Measurements from ENCODE around the gene RTL9. TPM values are rescaled to one million over a fixed set of nuclear protein-coding genes. Genes with fewer than 3 reads are reported as not detected.
"Not testable (repeated sequence)": the region's sequence is repeated elsewhere in the genome, so short reads cannot be mapped to it uniquely, and the experiment has no call there.

The RTL9 gene
- polyA plus RNA-seq, 1 of the 3 experiments (the other 2 are of a cell fraction), result 0.02 TPM

GRCh38 chrX:110403441-110404238 is 45.0 kb downstream of the RTL9 start:
- H4K20me1 ChIP-seq (ENCODE audit: insufficient read depth), result no peaks in the 10 kb centered on the region
- H3K4me1 ChIP-seq (ENCODE audit: control insufficient read depth in 1 of 2, insufficient read depth in 2 of 2, low read depth in 1 of 2, low read length in 1 of 2), result no peaks in the 10 kb centered on the region; a peak in 1 of 4 replicates
- no peak for TF ChIP-seq TAF1 (IDR thresholded peaks at IDR 0.05; ENCODE audit: borderline replicate concordance, low read depth, low read length)
- TF ChIP-seq SIN3A (IDR thresholded peaks at IDR 0.05; ENCODE audit: borderline replicate concordance, low read depth, low read length), result no peak
- no peak for TF ChIP-seq GATA2 (CRISPR knock-in tag; IDR thresholded peaks at IDR 0.05)
- TF ChIP-seq EP300 (IDR thresholded peaks at IDR 0.05; ENCODE audit: borderline replicate concordance in 1 of 2, low read depth in 1 of 2, low read length in 1 of 2), result no peak
- no peak for TF ChIP-seq CHD2 (IDR thresholded peaks at IDR 0.05; ENCODE audit: low read length, partially characterized antibody)
- no peak for TF ChIP-seq REST (IDR thresholded peaks at IDR 0.05; ENCODE audit: low read depth, low read length)
- no peak for TF ChIP-seq FOSL2 (IDR thresholded peaks at IDR 0.05; ENCODE audit: borderline replicate concordance, low read depth)
- no peaks in the 10 kb centered on the region for H3K9me3 ChIP-seq
- no peak for DNase-seq
- H3K9ac ChIP-seq, result no peak overlapping the region
- CTCF ChIA-PET, result interaction anchor here (1.0 to 3.9 kb wide), 7 partner anchors 9 to 440 kb away, joined by 3 to 16 read pairs (median 7); no protein-coding TSS in a partner anchor
- WGBS (ENCODE audit: low lambda C conversion rate), result 55% methylated on average over 15 of the region's 15 CpGs
- H3K36me3 ChIP-seq (replicated peaks in 1 of 2; ENCODE audit: control insufficient read depth in 1 of 2, insufficient read depth in 2 of 2, low read length in 1 of 2), result no peaks in the 10 kb centered on the region
- H3K79me2 ChIP-seq (ENCODE audit: insufficient read depth), result no peaks in the 10 kb centered on the region
- no peaks in the 10 kb centered on the region for H3K9me2 ChIP-seq
- H3F3A ChIP-seq (replicated peaks; ENCODE audit: insufficient read depth), result no peaks in the 10 kb centered on the region
- no peak overlapping the region for H3K27ac ChIP-seq (ENCODE audit: low read depth in 2 of 2, low read length in 1 of 2)
- no peak overlapping the region for H2AFZ ChIP-seq (ENCODE audit: low read depth)
- no peak overlapping the region for H3K4me2 ChIP-seq
- no peaks in the 10 kb centered on the region for H3K27me3 ChIP-seq (ENCODE audit: insufficient read depth)
- POLR2A ChIA-PET, result no interaction called here
- no peak overlapping the region for H3K4me3 ChIP-seq (ENCODE audit: low read depth in 2 of 2, low read length in 1 of 2)

DNA sequence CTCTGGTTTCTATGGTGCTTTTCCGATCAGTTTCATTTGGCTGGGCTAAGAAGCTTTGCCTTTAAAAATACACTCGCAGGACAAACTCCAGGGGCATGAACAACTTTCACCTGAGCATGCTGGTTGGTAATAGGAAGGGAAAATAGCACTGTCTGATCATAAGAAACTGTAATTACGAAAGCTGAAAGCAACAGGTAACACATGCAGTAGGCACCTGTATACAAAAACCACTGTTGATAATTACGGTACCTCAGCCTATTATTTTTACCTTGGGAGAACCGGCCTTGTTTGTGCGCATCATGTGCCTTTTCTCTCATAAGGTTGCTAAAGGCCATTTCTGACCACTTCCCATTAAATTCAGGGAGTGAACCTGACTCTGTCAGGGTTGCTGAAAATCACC is 45.7 kb downstream of the RTL9 start:
- no peak for DNase-seq
- no peak overlapping the region for H3K27ac ChIP-seq (ENCODE audit: low read depth in 2 of 2, low read length in 1 of 2)
- no peaks in the 10 kb centered on the region for H3K79me2 ChIP-seq (ENCODE audit: insufficient read depth)
- TF ChIP-seq GATA2 (CRISPR knock-in tag; IDR thresholded peaks at IDR 0.05), result no peak
- TF ChIP-seq RCOR1 (IDR thresholded peaks at IDR 0.05; ENCODE audit: low read length), result no peak
- TF ChIP-seq, protein P1, sequence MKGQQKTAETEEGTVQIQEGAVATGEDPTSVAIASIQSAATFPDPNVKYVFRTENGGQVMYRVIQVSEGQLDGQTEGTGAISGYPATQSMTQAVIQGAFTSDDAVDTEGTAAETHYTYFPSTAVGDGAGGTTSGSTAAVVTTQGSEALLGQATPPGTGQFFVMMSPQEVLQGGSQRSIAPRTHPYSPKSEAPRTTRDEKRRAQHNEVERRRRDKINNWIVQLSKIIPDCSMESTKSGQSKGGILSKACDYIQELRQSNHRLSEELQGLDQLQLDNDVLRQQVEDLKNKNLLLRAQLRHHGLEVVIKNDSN (IDR thresholded peaks at IDR 0.05; ENCODE audit: borderline replicate concordance, low read depth), result no peak
- no peak for TF ChIP-seq TEAD4 (IDR thresholded peaks at IDR 0.05; ENCODE audit: borderline replicate concordance, insufficient read depth)
- no peak for TF ChIP-seq GABPA (IDR thresholded peaks at IDR 0.05; ENCODE audit: low read depth)
- TF ChIP-seq RFX5 (IDR thresholded peaks at IDR 0.05; ENCODE audit: low read length), result no peak
- TF ChIP-seq RAD21 (IDR thresholded peaks at IDR 0.05; ENCODE audit: low read length), result no peak
- TF ChIP-seq ELF1 (IDR thresholded peaks at IDR 0.05), result no peak
- H2AFZ ChIP-seq (ENCODE audit: low read depth), result no peak overlapping the region
- H3K4me2 ChIP-seq, result no peak overlapping the region
- 66% methylated on average over 6 of the region's 6 CpGs for WGBS (ENCODE audit: low lambda C conversion rate)
- H3K4me1 ChIP-seq (ENCODE audit: control insufficient read depth in 1 of 2, insufficient read depth in 2 of 2, low read depth in 1 of 2, low read length in 1 of 2), result no peaks in the 10 kb centered on the region; a peak in 1 of 4 replicates
- no peak overlapping the region for H3K4me3 ChIP-seq (ENCODE audit: low read depth in 2 of 2, low read length in 1 of 2)
- H3K9ac ChIP-seq, result no peak overlapping the region
- no peaks in the 10 kb centered on the region for H3K9me3 ChIP-seq
- ChIA-PET CTCF (interaction anchor here (1.9 to 3.9 kb wide), 3 partner anchors 8 to 257 kb away, joined by 9 to 16 read pairs (median 13); no protein-coding TSS in a partner anchor), POLR2A (no interaction called here)
- no peaks in the 10 kb centered on the region for H3K27me3 ChIP-seq (ENCODE audit: insufficient read depth)
- H4K20me1 ChIP-seq (ENCODE audit: insufficient read depth), result no peaks in the 10 kb centered on the region
- H3F3A ChIP-seq (replicated peaks; ENCODE audit: insufficient read depth), result no peaks in the 10 kb centered on the region
- H3K9me2 ChIP-seq, result no peaks in the 10 kb centered on the region
- no peaks in the 10 kb centered on the region for H3K36me3 ChIP-seq (replicated peaks in 1 of 2; ENCODE audit: control insufficient read depth in 1 of 2, insufficient read depth in 2 of 2, low read length in 1 of 2)

- H3K9me2 ChIP-seq; H3K27ac ChIP-seq (ENCODE audit: low read depth in 2 of 2, low read length in 1 of 2); POLR2A ChIA-PET; H3F3A ChIP-seq (replicated peaks; ENCODE audit: insufficient read depth); DNase-seq; H3K27me3 ChIP-seq (ENCODE audit: insufficient read depth); H3K9me3 ChIP-seq; H3K79me2 ChIP-seq (ENCODE audit: insufficient read depth); H3K36me3 ChIP-seq (replicated peaks in 1 of 2; ENCODE audit: control insufficient read depth in 1 of 2, insufficient read depth in 2 of 2, low read length in 1 of 2); H3K9ac ChIP-seq; H3K4me1 ChIP-seq (ENCODE audit: control insufficient read depth in 1 of 2, insufficient read depth in 2 of 2, low read depth in 1 of 2, low read length in 1 of 2); H3K4me3 ChIP-seq (ENCODE audit: low read depth in 2 of 2, low read length in 1 of 2); H3K4me2 ChIP-seq; H2AFZ ChIP-seq (ENCODE audit: low read depth); H4K20me1 ChIP-seq (ENCODE audit: insufficient read depth): not testable (repeated sequence)
- CTCF ChIA-PET, result interaction anchor here (1.3 to 14.6 kb wide), 4 partner anchors 10 to 259 kb away, joined by 8 to 315 read pairs (median 48); no protein-coding TSS in a partner anchor
- 59% methylated on average over 7 of the region's 7 CpGs for WGBS (ENCODE audit: low lambda C conversion rate)
These were observed 47.6 kb downstream of the RTL9 start for GRCh38 chrX:110406250-110406649.

Measured in SK-N-SH (cell line).